WTC11 (cell line): ENCODE measurements around the gene CDC5L. TPM values are rescaled to one million over a fixed set of nuclear protein-coding genes. Genes with fewer than 3 reads are reported as not detected.

Experiments
- ATAC-seq: fragments of 200-7000 bp; cut with Tn5 transposase; 2 replicates; pipeline ENCODE4 v1.10.0; 2021; ENCODE audit warnings: mild to moderate bottlenecking, moderate library complexity
- CTCF ChIA-PET: fragments of 300-600 bp; sonication (Branson Sonifier 250); formaldehyde crosslinking; loops from one replicate; lab custom pipeline; 2021; ENCODE audit warnings: antibody characterized with exemption; lab: Charles Lee
- POLR2A ChIA-PET: fragments of 350-600 bp; sonication (Branson Sonifier 250); formaldehyde crosslinking; loops from one replicate; lab custom pipeline; 2021; ENCODE audit warnings: antibody characterized with exemption; lab: Charles Lee
- DNase-seq: peaks from one replicate; pipeline ENCODE4 v3.0.0; 2021; ENCODE audit warnings: low spot score
- H3K27ac Mint-ChIP-seq: 2 replicates; pipeline ENCODE4 v1.8.0; 2021; ENCODE audit warnings: mixed read lengths
- H3K27me3 Mint-ChIP-seq: 2 replicates; pipeline ENCODE4 v1.8.0; 2021; ENCODE audit warnings: low read depth, mild to moderate bottlenecking, moderate library complexity, mixed read lengths
- H3K36me3 Mint-ChIP-seq: 2 replicates; pipeline ENCODE4 v1.8.0; 2021; ENCODE audit warnings: mixed read lengths
- H3K4me1 Mint-ChIP-seq: 2 replicates; pipeline ENCODE4 v1.8.0; 2022; ENCODE audit warnings: mixed read lengths
- H3K4me3 Mint-ChIP-seq: 2 replicates; pipeline ENCODE4 v1.8.0; 2021; ENCODE audit warnings: mild to moderate bottlenecking, moderate library complexity, mixed read lengths
- H3K9me3 Mint-ChIP-seq: 2 replicates; pipeline ENCODE4 v1.8.0; 2021; ENCODE audit warnings: mixed read lengths
- ARID4B ChIP-seq: sonication (generic); formaldehyde crosslinking; IDR thresholded peaks from 2 replicates; pipeline ENCODE4 v1.8.0; 2023; ENCODE audit warnings: missing genetic modification reagents, mild to moderate bottlenecking, borderline replicate concordance
- NFYB ChIP-seq: sonication (generic); formaldehyde crosslinking; conservative IDR thresholded peaks from 2 replicates; pipeline ENCODE4 v1.8.0; 2022; ENCODE audit warnings: low read depth, missing genetic modification reagents
- NR1H2 ChIP-seq: sonication (generic); formaldehyde crosslinking; IDR thresholded peaks from 2 replicates; pipeline ENCODE4 v1.9.0; 2021; ENCODE audit warnings: mild to moderate bottlenecking, moderate library complexity, missing genetic modification reagents
- PRDM15 ChIP-seq: sonication (generic); formaldehyde crosslinking; IDR thresholded peaks from 2 replicates; pipeline ENCODE4 v1.8.0; 2022; ENCODE audit warnings: missing genetic modification reagents
- RORB ChIP-seq: fragments of 250-450 bp; sonication (Bioruptor Pico); IDR thresholded peaks from 2 replicates; pipeline ENCODE4 v1.9.0; 2021; ENCODE audit warnings: mild to moderate bottlenecking
- SMAD3 ChIP-seq: sonication (generic); formaldehyde crosslinking; IDR thresholded peaks from 2 replicates; pipeline ENCODE4 v1.8.0; 2022; ENCODE audit warnings: missing genetic modification reagents, mild to moderate bottlenecking, borderline replicate concordance
- SMAD4 ChIP-seq: sonication (generic); formaldehyde crosslinking; IDR thresholded peaks from 2 replicates; pipeline ENCODE4 v1.8.0; 2022; ENCODE audit warnings: mild to moderate bottlenecking, missing genetic modification reagents
- TCF7 ChIP-seq: sonication (generic); formaldehyde crosslinking; IDR thresholded peaks from 2 replicates; pipeline ENCODE4 v1.8.0; 2022; ENCODE audit warnings: mild to moderate bottlenecking, low read depth, missing genetic modification reagents, moderate library complexity
- TEAD4 ChIP-seq: sonication (generic); formaldehyde crosslinking; IDR thresholded peaks from 2 replicates; pipeline ENCODE4 v1.8.0; 2022; ENCODE audit warnings: mild to moderate bottlenecking, missing genetic modification reagents
- USF1 ChIP-seq: sonication (generic); formaldehyde crosslinking; IDR thresholded peaks from 2 replicates; pipeline ENCODE4 v1.8.0; 2022; ENCODE audit warnings: mild to moderate bottlenecking, missing genetic modification reagents
- ZBTB43 ChIP-seq: sonication (generic); formaldehyde crosslinking; IDR thresholded peaks from 2 replicates; pipeline ENCODE4 v1.8.1; 2023; ENCODE audit warnings: mild to moderate bottlenecking, missing genetic modification reagents
- ZNF121 ChIP-seq: sonication (generic); formaldehyde crosslinking; IDR thresholded peaks from 2 replicates; pipeline ENCODE4 v1.8.0; 2023; ENCODE audit warnings: missing genetic modification reagents
- ZNF219 ChIP-seq: sonication (generic); formaldehyde crosslinking; IDR thresholded peaks from 2 replicates; pipeline ENCODE4 v1.8.0; 2023; ENCODE audit warnings: missing genetic modification reagents, mild to moderate bottlenecking, borderline replicate concordance
- ZNF512 ChIP-seq: sonication (generic); formaldehyde crosslinking; IDR thresholded peaks from 2 replicates; pipeline ENCODE4 v1.8.1; 2022; ENCODE audit warnings: missing genetic modification reagents, borderline replicate concordance
- total RNA-seq: library from RNA; stranded (reverse); gene quantifications from 3 replicates; pipeline ENCODE4 v1.2.3, GENCODE V29; 2021
- TF ChIP-seq, protein P1 (sequence below): sonication (generic); formaldehyde crosslinking; IDR thresholded peaks from 2 replicates; pipeline ENCODE4 v1.8.0; 2022; ENCODE audit warnings: mild to moderate bottlenecking, missing genetic modification reagents
- TF ChIP-seq, protein P2 (sequence below): sonication (generic); formaldehyde crosslinking; IDR thresholded peaks from 2 replicates; pipeline ENCODE4 v1.8.1; 2023; ENCODE audit warnings: mild to moderate bottlenecking, missing genetic modification reagents
- TF ChIP-seq, protein P3 (sequence below): sonication (generic); formaldehyde crosslinking; IDR thresholded peaks from 2 replicates; pipeline ENCODE4 v1.8.0; 2022; ENCODE audit warnings: mild to moderate bottlenecking, missing genetic modification reagents

The CDC5L gene
- total RNA-seq, 1 experiment from 2014 or later: 23.5 TPM

- H3K27me3 Mint-ChIP-seq: peaks cover 12% of the 10 kb centered on the region
- H3K36me3 Mint-ChIP-seq: no peaks in the 10 kb centered on the region
- H3K9me3 Mint-ChIP-seq: peaks cover 6% of the 10 kb centered on the region; the same call in 1 of the 2 replicates
- TF ChIP-seq SMAD3 (CRISPR knock-in tag) (no peak), ZNF512 (CRISPR knock-in tag) (no peak), PRDM15 (CRISPR knock-in tag) (peak; percentile 59; the same call in 1 of the 2 replicates)
- CTCF ChIA-PET: no interaction called here
- no peak overlapping the region for H3K27ac Mint-ChIP-seq
- POLR2A ChIA-PET: no interaction called here
- H3K4me1 Mint-ChIP-seq: peaks cover 1% of the 10 kb centered on the region
- ATAC-seq (no peak), DNase-seq (no peak)
- no peak overlapping the region for H3K4me3 Mint-ChIP-seq
Measured at GRCh38 chr6:44355640-44356039, 31.9 kb upstream of the CDC5L start.

- TF ChIP-seq TCF7: no peak
- H3K27me3 Mint-ChIP-seq: peaks cover 16% of the 10 kb centered on the region
- no peak for ATAC-seq
- ChIA-PET POLR2A (no interaction called here), CTCF (no interaction called here)
- peaks cover 6% of the 10 kb centered on the region; the same call in 1 of the 2 replicates for H3K9me3 Mint-ChIP-seq
- H3K36me3 Mint-ChIP-seq: no peaks in the 10 kb centered on the region
- no peaks in the 10 kb centered on the region for H3K4me1 Mint-ChIP-seq
- no peak overlapping the region for H3K4me3 Mint-ChIP-seq
- DNase-seq: no peak
- no peak overlapping the region for H3K27ac Mint-ChIP-seq
Measured at GRCh38 chr6:44356487-44356886, 31.0 kb upstream of the CDC5L start.

GRCh38 chr6:44359973-44360372 lies 27.5 kb upstream of the CDC5L start:
- POLR2A ChIA-PET: no interaction called here
- CTCF ChIA-PET: no interaction called here
- H3K9me3 Mint-ChIP-seq: peaks cover 6% of the 10 kb centered on the region; the same call in 1 of the 2 replicates
- ATAC-seq (no peak), DNase-seq (no peak)
- H3K36me3 Mint-ChIP-seq: no peaks in the 10 kb centered on the region
- H3K4me1 Mint-ChIP-seq: peaks cover 4% of the 10 kb centered on the region; the same call in 1 of the 2 replicates
- peaks cover 16% of the 10 kb centered on the region for H3K27me3 Mint-ChIP-seq
- H3K27ac Mint-ChIP-seq: no peak overlapping the region
- no peak overlapping the region for H3K4me3 Mint-ChIP-seq
- no peak for TF ChIP-seq RORB (CRISPR knock-in tag)
- TF ChIP-seq, protein P1, sequence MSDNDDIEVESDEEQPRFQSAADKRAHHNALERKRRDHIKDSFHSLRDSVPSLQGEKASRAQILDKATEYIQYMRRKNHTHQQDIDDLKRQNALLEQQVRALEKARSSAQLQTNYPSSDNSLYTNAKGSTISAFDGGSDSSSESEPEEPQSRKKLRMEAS: no peak
- TF ChIP-seq USF1: no peak
- TF ChIP-seq, protein P2, sequence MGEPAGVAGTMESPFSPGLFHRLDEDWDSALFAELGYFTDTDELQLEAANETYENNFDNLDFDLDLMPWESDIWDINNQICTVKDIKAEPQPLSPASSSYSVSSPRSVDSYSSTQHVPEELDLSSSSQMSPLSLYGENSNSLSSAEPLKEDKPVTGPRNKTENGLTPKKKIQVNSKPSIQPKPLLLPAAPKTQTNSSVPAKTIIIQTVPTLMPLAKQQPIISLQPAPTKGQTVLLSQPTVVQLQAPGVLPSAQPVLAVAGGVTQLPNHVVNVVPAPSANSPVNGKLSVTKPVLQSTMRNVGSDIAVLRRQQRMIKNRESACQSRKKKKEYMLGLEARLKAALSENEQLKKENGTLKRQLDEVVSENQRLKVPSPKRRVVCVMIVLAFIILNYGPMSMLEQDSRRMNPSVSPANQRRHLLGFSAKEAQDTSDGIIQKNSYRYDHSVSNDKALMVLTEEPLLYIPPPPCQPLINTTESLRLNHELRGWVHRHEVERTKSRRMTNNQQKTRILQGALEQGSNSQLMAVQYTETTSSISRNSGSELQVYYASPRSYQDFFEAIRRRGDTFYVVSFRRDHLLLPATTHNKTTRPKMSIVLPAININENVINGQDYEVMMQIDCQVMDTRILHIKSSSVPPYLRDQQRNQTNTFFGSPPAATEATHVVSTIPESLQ (CRISPR knock-in tag): no peak
- TF ChIP-seq SMAD4 (CRISPR knock-in tag): no peak
- no peak for TF ChIP-seq NR1H2 (CRISPR knock-in tag)
- TF ChIP-seq NFYB (CRISPR knock-in tag): no peak
- TF ChIP-seq, protein P3, sequence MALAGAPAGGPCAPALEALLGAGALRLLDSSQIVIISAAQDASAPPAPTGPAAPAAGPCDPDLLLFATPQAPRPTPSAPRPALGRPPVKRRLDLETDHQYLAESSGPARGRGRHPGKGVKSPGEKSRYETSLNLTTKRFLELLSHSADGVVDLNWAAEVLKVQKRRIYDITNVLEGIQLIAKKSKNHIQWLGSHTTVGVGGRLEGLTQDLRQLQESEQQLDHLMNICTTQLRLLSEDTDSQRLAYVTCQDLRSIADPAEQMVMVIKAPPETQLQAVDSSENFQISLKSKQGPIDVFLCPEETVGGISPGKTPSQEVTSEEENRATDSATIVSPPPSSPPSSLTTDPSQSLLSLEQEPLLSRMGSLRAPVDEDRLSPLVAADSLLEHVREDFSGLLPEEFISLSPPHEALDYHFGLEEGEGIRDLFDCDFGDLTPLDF (CRISPR knock-in tag): no peak
- no peak for TF ChIP-seq TEAD4 (CRISPR knock-in tag)
- no peak for TF ChIP-seq ARID4B
- TF ChIP-seq ZNF121 (CRISPR knock-in tag): no peak
- no peak for TF ChIP-seq ZNF219 (CRISPR knock-in tag)
- TF ChIP-seq ZBTB43 (CRISPR knock-in tag): no peak
